ENCODE results near the gene PC. TPM values are rescaled to one million over a fixed set of nuclear protein-coding genes. Genes with fewer than 3 reads are reported as not detected.

The PC gene
- total RNA-seq, 1 donor from 2014 or later = 10.5 TPM

DNA sequence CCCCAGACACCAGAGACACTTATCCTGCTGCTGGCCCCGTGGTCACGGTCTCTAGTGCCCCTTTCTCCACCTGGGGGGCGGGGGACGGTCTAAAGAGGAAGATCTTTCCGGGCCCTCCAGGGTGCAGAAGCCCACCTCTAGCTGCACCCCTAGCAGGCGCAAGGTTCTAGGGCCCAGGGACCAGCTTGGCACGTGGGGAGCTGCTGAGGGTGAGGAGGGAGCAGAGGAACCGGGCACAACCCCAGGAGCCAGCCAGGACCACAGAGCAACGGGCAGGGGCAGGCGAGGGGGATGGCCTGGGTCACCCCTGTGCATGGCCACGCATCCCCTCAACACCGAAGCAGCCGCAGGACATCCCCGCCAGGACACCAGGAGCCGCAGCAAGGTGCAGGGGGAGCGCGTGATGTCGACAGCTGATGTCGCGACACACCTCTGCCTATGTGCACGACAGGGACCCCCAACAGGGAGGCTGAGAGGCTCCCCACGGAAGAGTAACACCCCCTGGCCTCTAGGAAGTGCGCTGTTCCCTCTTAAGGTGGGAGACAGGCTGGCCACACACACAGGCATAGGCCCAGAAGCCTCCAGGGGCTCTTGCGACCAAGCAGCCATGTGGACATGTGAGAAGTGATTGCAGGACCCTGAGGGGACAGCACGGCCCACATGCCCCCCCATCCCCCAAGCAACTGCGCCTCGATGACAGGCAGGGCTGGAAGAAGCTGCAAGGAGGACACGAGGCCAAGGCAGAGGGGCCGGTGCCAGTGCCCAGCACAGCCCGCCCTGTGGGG, 96.2 kb downstream of the PC start:
- Histone ChIP-seq H4K20me1 (ENCODE audit: insufficient read depth, low read length) (peaks cover 11% of the 10 kb centered on the region), H3K9me3 (ENCODE audit: insufficient read depth, low read depth, low read length) (no peaks in the 10 kb centered on the region), H3K9ac (ENCODE audit: low read length) (no peak overlapping the region), H3K36me3 (ENCODE audit: insufficient read depth, low read length) (no peaks in the 10 kb centered on the region), H3K27ac (ENCODE audit: low read depth, low read length) (no peak overlapping the region), H3K4me3 (ENCODE audit: insufficient read depth, low read depth, low read length) (no peak overlapping the region), H3K27me3 (ENCODE audit: insufficient read depth, low read length) (no peaks in the 10 kb centered on the region), H3K4me2 (ENCODE audit: low read length) (no peak overlapping the region), H3K4me1 (ENCODE audit: insufficient read depth, low read length) (peaks cover 5% of the 10 kb centered on the region), H3K79me2 (ENCODE audit: insufficient read depth, low read length) (peaks cover 29% of the 10 kb centered on the region), H2AFZ (ENCODE audit: low read depth, low read length) (no peak overlapping the region)
- FAIRE-seq = no peak
- TF ChIP-seq EZH2 (IDR thresholded peaks at IDR 0.05; ENCODE audit: insufficient read depth, low read length) = no peak
- TF ChIP-seq, protein P1, sequence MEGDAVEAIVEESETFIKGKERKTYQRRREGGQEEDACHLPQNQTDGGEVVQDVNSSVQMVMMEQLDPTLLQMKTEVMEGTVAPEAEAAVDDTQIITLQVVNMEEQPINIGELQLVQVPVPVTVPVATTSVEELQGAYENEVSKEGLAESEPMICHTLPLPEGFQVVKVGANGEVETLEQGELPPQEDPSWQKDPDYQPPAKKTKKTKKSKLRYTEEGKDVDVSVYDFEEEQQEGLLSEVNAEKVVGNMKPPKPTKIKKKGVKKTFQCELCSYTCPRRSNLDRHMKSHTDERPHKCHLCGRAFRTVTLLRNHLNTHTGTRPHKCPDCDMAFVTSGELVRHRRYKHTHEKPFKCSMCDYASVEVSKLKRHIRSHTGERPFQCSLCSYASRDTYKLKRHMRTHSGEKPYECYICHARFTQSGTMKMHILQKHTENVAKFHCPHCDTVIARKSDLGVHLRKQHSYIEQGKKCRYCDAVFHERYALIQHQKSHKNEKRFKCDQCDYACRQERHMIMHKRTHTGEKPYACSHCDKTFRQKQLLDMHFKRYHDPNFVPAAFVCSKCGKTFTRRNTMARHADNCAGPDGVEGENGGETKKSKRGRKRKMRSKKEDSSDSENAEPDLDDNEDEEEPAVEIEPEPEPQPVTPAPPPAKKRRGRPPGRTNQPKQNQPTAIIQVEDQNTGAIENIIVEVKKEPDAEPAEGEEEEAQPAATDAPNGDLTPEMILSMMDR (IDR thresholded peaks at IDR 0.05; ENCODE audit: insufficient read depth, low read depth, low read length) = no peak
- no peak overlapping the region for H3K27ac Mint-ChIP-seq (ENCODE audit: unreplicated experiment)
- no peaks in the 10 kb centered on the region for H3K4me1 Mint-ChIP-seq (ENCODE audit: low read depth, unreplicated experiment)
- H3K4me3 Mint-ChIP-seq (ENCODE audit: unreplicated experiment) = no peak overlapping the region
- no peak for DNase-seq (ENCODE audit: low read depth)
- no peaks in the 10 kb centered on the region for H3K9me3 Mint-ChIP-seq (ENCODE audit: unreplicated experiment)
- no peaks in the 10 kb centered on the region for H3K36me3 Mint-ChIP-seq (ENCODE audit: low read depth, unreplicated experiment)
- no peaks in the 10 kb centered on the region for H3K27me3 Mint-ChIP-seq (ENCODE audit: low read depth, unreplicated experiment)

DNA sequence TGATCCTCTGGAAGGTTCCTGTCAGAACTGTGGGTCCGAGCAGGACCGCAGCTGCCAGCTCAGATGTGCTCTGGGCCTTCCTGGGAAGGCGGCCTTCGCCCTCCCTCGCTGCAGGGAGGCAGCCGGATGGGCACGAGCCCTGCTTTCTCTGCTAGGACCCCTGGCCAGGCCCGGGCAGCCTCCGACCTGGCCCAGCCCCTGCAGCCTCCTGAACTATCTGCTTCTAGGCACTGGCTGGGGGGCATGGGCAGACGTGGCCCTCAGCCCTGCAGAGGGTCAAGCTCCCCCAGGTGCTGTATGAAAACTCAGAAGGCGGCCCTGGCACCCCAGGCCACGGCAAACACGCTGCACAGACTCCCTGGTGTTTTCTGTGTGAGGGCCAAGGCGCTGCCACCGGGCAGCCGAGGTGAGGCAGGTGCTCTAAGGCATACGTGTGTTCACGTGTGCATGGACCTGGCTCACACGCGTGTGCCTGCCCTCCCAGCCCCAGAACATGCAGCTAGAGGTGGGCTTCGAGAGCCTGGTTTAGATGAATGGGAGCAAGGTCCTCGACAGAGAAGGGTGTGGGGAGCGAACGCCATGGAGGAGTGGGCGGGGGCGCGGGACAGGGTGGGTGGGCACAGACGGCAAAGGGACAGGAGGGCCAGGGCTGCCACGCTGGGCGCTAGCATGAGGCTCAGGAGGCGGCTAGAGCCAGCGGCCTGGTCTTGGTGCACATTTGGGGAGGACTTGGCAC, 97.0 kb downstream of the PC start:
- no peak for DNase-seq (ENCODE audit: low read depth)

More for the DNA sequence above, 97.0 kb downstream of the PC start:
- no peaks in the 10 kb centered on the region for H3K9me3 ChIP-seq (ENCODE audit: insufficient read depth, low read depth, low read length)
- peaks cover 11% of the 10 kb centered on the region for H4K20me1 ChIP-seq (ENCODE audit: insufficient read depth, low read length)
- peaks cover 5% of the 10 kb centered on the region for H3K4me1 ChIP-seq (ENCODE audit: insufficient read depth, low read length)
- Mint-ChIP-seq H3K4me3 (ENCODE audit: unreplicated experiment) (no peak overlapping the region), H3K4me1 (ENCODE audit: low read depth, unreplicated experiment) (no peaks in the 10 kb centered on the region), H3K36me3 (ENCODE audit: low read depth, unreplicated experiment) (no peaks in the 10 kb centered on the region), H3K9me3 (ENCODE audit: unreplicated experiment) (no peaks in the 10 kb centered on the region), H3K27me3 (ENCODE audit: low read depth, unreplicated experiment) (no peaks in the 10 kb centered on the region), H3K27ac (ENCODE audit: unreplicated experiment) (no peak overlapping the region)
- H2AFZ ChIP-seq (ENCODE audit: low read depth, low read length) = no peak overlapping the region
- H3K4me3 ChIP-seq (ENCODE audit: insufficient read depth, low read depth, low read length) = no peak overlapping the region
- H3K27ac ChIP-seq (ENCODE audit: low read depth, low read length) = no peak overlapping the region
- TF ChIP-seq EZH2 (IDR thresholded peaks at IDR 0.05; ENCODE audit: insufficient read depth, low read length) = no peak
- TF ChIP-seq, protein P1 (IDR thresholded peaks at IDR 0.05; ENCODE audit: insufficient read depth, low read depth, low read length) = no peak
- H3K9ac ChIP-seq (ENCODE audit: low read length) = no peak overlapping the region
- no peak overlapping the region for H3K4me2 ChIP-seq (ENCODE audit: low read length)
- no peaks in the 10 kb centered on the region for H3K36me3 ChIP-seq (ENCODE audit: insufficient read depth, low read length)
- no peak for FAIRE-seq
- H3K27me3 ChIP-seq (ENCODE audit: insufficient read depth, low read length) = no peaks in the 10 kb centered on the region
- peaks cover 33% of the 10 kb centered on the region for H3K79me2 ChIP-seq (ENCODE audit: insufficient read depth, low read length)

Measured in astrocyte (in vitro differentiated cells and primary cell).